Measurements from ENCODE around the gene MSH2.
"Not testable (repeated sequence)": the region's sequence is repeated elsewhere in the genome, so short reads cannot be mapped to it uniquely, and the experiment has no call there.

Gene MSH2

GRCh38 chr2:47407976-47408375 lies 5.0 kb downstream of the MSH2 start:
- peaks cover 70% of the 10 kb centered on the region for H3K36me3 ChIP-seq (ENCODE audit: control insufficient read depth, insufficient read depth, low read length)
- not testable (repeated sequence) for H3K9ac ChIP-seq (ENCODE audit: low read length); H3K27ac ChIP-seq (ENCODE audit: low read depth, low read length)

GRCh38 chr2:47414682-47415458 lies 11.9 kb downstream of the MSH2 start:
- Histone ChIP-seq H3K27ac (ENCODE audit: low read depth, low read length) (no peak overlapping the region), H3K4me3 (ENCODE audit: low read depth, low read length) (no peak overlapping the region), H3K4me1 (ENCODE audit: control insufficient read depth, insufficient read depth, low read length) (no peaks in the 10 kb centered on the region), H3K9ac (ENCODE audit: low read length) (no peak overlapping the region), H3K9me3 (ENCODE audit: control insufficient read depth, insufficient read depth, low read depth, low read length) (no peaks in the 10 kb centered on the region), H3K36me3 (ENCODE audit: control insufficient read depth, insufficient read depth, low read length) (peaks cover 96% of the 10 kb centered on the region), H3K27me3 (ENCODE audit: control insufficient read depth, insufficient read depth, low read length) (no peaks in the 10 kb centered on the region)

More at GRCh38 chr2:47407976-47408375, 5.0 kb downstream of the MSH2 start:
- not testable (repeated sequence) for H3K9me3 ChIP-seq (ENCODE audit: control insufficient read depth, insufficient read depth, low read depth, low read length); H3K27me3 ChIP-seq (ENCODE audit: control insufficient read depth, insufficient read depth, low read length); H3K4me3 ChIP-seq (ENCODE audit: low read depth, low read length); H3K4me1 ChIP-seq (ENCODE audit: control insufficient read depth, insufficient read depth, low read length)

GRCh38 chr2:47420214-47420613 lies 17.3 kb downstream of the MSH2 start:
- peaks cover 93% of the 10 kb centered on the region for H3K36me3 ChIP-seq (ENCODE audit: control insufficient read depth, insufficient read depth, low read length)
- H3K9ac ChIP-seq (ENCODE audit: low read length): no peak overlapping the region
- H3K4me1 ChIP-seq (ENCODE audit: control insufficient read depth, insufficient read depth, low read length): no peaks in the 10 kb centered on the region
- no peaks in the 10 kb centered on the region for H3K9me3 ChIP-seq (ENCODE audit: control insufficient read depth, insufficient read depth, low read depth, low read length)
- no peaks in the 10 kb centered on the region for H3K27me3 ChIP-seq (ENCODE audit: control insufficient read depth, insufficient read depth, low read length)
- no peak overlapping the region for H3K27ac ChIP-seq (ENCODE audit: low read depth, low read length)
- H3K4me3 ChIP-seq (ENCODE audit: low read depth, low read length): no peak overlapping the region

GRCh38 chr2:47420683-47421082 lies 17.7 kb downstream of the MSH2 start:
- H3K36me3 ChIP-seq (ENCODE audit: control insufficient read depth, insufficient read depth, low read length): peaks cover 93% of the 10 kb centered on the region
- not testable (repeated sequence) for H3K27me3 ChIP-seq (ENCODE audit: control insufficient read depth, insufficient read depth, low read length); H3K9me3 ChIP-seq (ENCODE audit: control insufficient read depth, insufficient read depth, low read depth, low read length); H3K4me1 ChIP-seq (ENCODE audit: control insufficient read depth, insufficient read depth, low read length); H3K9ac ChIP-seq (ENCODE audit: low read length); H3K27ac ChIP-seq (ENCODE audit: low read depth, low read length); H3K4me3 ChIP-seq (ENCODE audit: low read depth, low read length)

GRCh38 chr2:47422016-47422415 lies 19.1 kb downstream of the MSH2 start:
- Histone ChIP-seq H3K36me3 (ENCODE audit: control insufficient read depth, insufficient read depth, low read length) (peaks cover 91% of the 10 kb centered on the region), H3K9me3 (ENCODE audit: control insufficient read depth, insufficient read depth, low read depth, low read length) (no peaks in the 10 kb centered on the region), H3K27ac (ENCODE audit: low read depth, low read length) (no peak overlapping the region), H3K4me1 (ENCODE audit: control insufficient read depth, insufficient read depth, low read length) (no peaks in the 10 kb centered on the region), H3K4me3 (ENCODE audit: low read depth, low read length) (no peak overlapping the region), H3K9ac (ENCODE audit: low read length) (no peak overlapping the region), H3K27me3 (ENCODE audit: control insufficient read depth, insufficient read depth, low read length) (no peaks in the 10 kb centered on the region)

- Histone ChIP-seq H3K4me3 (ENCODE audit: low read depth, low read length) (no peak overlapping the region), H3K9me3 (ENCODE audit: control insufficient read depth, insufficient read depth, low read depth, low read length) (no peaks in the 10 kb centered on the region), H3K9ac (ENCODE audit: low read length) (no peak overlapping the region), H3K4me1 (ENCODE audit: control insufficient read depth, insufficient read depth, low read length) (no peaks in the 10 kb centered on the region), H3K27ac (ENCODE audit: low read depth, low read length) (no peak overlapping the region), H3K27me3 (ENCODE audit: control insufficient read depth, insufficient read depth, low read length) (no peaks in the 10 kb centered on the region), H3K36me3 (ENCODE audit: control insufficient read depth, insufficient read depth, low read length) (peaks cover 91% of the 10 kb centered on the region)
These were observed 19.6 kb downstream of the MSH2 start for GRCh38 chr2:47422560-47422959.

- Histone ChIP-seq H3K9me3 (ENCODE audit: control insufficient read depth, insufficient read depth, low read depth, low read length) (no peaks in the 10 kb centered on the region), H3K4me1 (ENCODE audit: control insufficient read depth, insufficient read depth, low read length) (no peaks in the 10 kb centered on the region), H3K9ac (ENCODE audit: low read length) (no peak overlapping the region), H3K36me3 (ENCODE audit: control insufficient read depth, insufficient read depth, low read length) (peaks cover 93% of the 10 kb centered on the region), H3K4me3 (ENCODE audit: low read depth, low read length) (no peak overlapping the region), H3K27me3 (ENCODE audit: control insufficient read depth, insufficient read depth, low read length) (no peaks in the 10 kb centered on the region), H3K27ac (ENCODE audit: low read depth, low read length) (no peak overlapping the region)
These were observed 23.8 kb downstream of the MSH2 start for GRCh38 chr2:47426786-47427185.

- Histone ChIP-seq H3K9ac (ENCODE audit: low read length) (no peak overlapping the region), H3K36me3 (ENCODE audit: control insufficient read depth, insufficient read depth, low read length) (peaks cover 81% of the 10 kb centered on the region), H3K27me3 (ENCODE audit: control insufficient read depth, insufficient read depth, low read length) (no peaks in the 10 kb centered on the region), H3K4me3 (ENCODE audit: low read depth, low read length) (no peak overlapping the region), H3K27ac (ENCODE audit: low read depth, low read length) (no peak overlapping the region), H3K9me3 (ENCODE audit: control insufficient read depth, insufficient read depth, low read depth, low read length) (peaks cover 7% of the 10 kb centered on the region; the same call in 1 of the 2 replicates), H3K4me1 (ENCODE audit: control insufficient read depth, insufficient read depth, low read length) (no peaks in the 10 kb centered on the region)
These were observed 26.8 kb downstream of the MSH2 start for GRCh38 chr2:47429795-47430194.

GRCh38 chr2:47433006-47433405 lies 30.1 kb downstream of the MSH2 start:
- not testable (repeated sequence) for H3K9me3 ChIP-seq (ENCODE audit: control insufficient read depth, insufficient read depth, low read depth, low read length); H3K4me1 ChIP-seq (ENCODE audit: control insufficient read depth, insufficient read depth, low read length); H3K4me3 ChIP-seq (ENCODE audit: low read depth, low read length); H3K27ac ChIP-seq (ENCODE audit: low read depth, low read length); H3K9ac ChIP-seq (ENCODE audit: low read length); H3K27me3 ChIP-seq (ENCODE audit: control insufficient read depth, insufficient read depth, low read length)
- H3K36me3 ChIP-seq (ENCODE audit: control insufficient read depth, insufficient read depth, low read length): peaks cover 76% of the 10 kb centered on the region

- not testable (repeated sequence) for H3K27ac ChIP-seq (ENCODE audit: low read depth, low read length); H3K4me1 ChIP-seq (ENCODE audit: control insufficient read depth, insufficient read depth, low read length); H3K9me3 ChIP-seq (ENCODE audit: control insufficient read depth, insufficient read depth, low read depth, low read length); H3K4me3 ChIP-seq (ENCODE audit: low read depth, low read length); H3K27me3 ChIP-seq (ENCODE audit: control insufficient read depth, insufficient read depth, low read length); H3K9ac ChIP-seq (ENCODE audit: low read length)
- peaks cover 76% of the 10 kb centered on the region for H3K36me3 ChIP-seq (ENCODE audit: control insufficient read depth, insufficient read depth, low read length)
These were observed 30.5 kb downstream of the MSH2 start for GRCh38 chr2:47433445-47433844.

GRCh38 chr2:47437287-47437686 lies 34.3 kb downstream of the MSH2 start:
- no peak overlapping the region for H3K4me3 ChIP-seq (ENCODE audit: low read depth, low read length)
- no peak overlapping the region for H3K9ac ChIP-seq (ENCODE audit: low read length)
- H3K27ac ChIP-seq (ENCODE audit: low read depth, low read length): no peak overlapping the region
- no peaks in the 10 kb centered on the region for H3K4me1 ChIP-seq (ENCODE audit: control insufficient read depth, insufficient read depth, low read length)
- H3K36me3 ChIP-seq (ENCODE audit: control insufficient read depth, insufficient read depth, low read length): peaks cover 59% of the 10 kb centered on the region
- H3K9me3 ChIP-seq (ENCODE audit: control insufficient read depth, insufficient read depth, low read depth, low read length): 0 out of 2 replicates have a peak, but pooled peaks cover 2% of the 10 kb centered on the region
- no peaks in the 10 kb centered on the region for H3K27me3 ChIP-seq (ENCODE audit: control insufficient read depth, insufficient read depth, low read length)

Data from HUES6 (cell line).